ENCODE data around the gene SP2.

Gene SP2

GRCh38 chr17:47959825-47960655 lies 64.0 kb downstream of the SP2 start:
- no peaks in the 10 kb centered on the region for H3K36me3 ChIP-seq (ENCODE audit: control insufficient read depth in 1 of 2, insufficient read depth in 2 of 2, low read length in 2 of 2)
- no peaks in the 10 kb centered on the region for H3K9me3 ChIP-seq (ENCODE audit: control insufficient read depth in 1 of 2, low read length in 2 of 2)
- H3K27me3 ChIP-seq (ENCODE audit: low read depth, low read length), result no peaks in the 10 kb centered on the region
- H3K4me1 ChIP-seq (ENCODE audit: control insufficient read depth in 1 of 2, insufficient read depth in 2 of 2, low read length in 2 of 2), result peaks cover 0 to under 1% of the 10 kb centered on the region in 2 donors
- peak overlapping the region; percentile 96 for H3K27ac ChIP-seq (ENCODE audit: low read length)
- peak overlapping the region in 1 of 2 donors; percentile 37 for H3K4me3 ChIP-seq (ENCODE audit: low read depth in 1 of 2, low read length in 2 of 2)

- Histone ChIP-seq H3K4me1 (ENCODE audit: control insufficient read depth in 1 of 2, insufficient read depth in 2 of 2, low read length in 2 of 2) (peaks cover 0 to 6% of the 10 kb centered on the region in 2 donors), H3K27ac (ENCODE audit: low read length) (no peak overlapping the region), H3K36me3 (ENCODE audit: control insufficient read depth in 1 of 2, insufficient read depth in 2 of 2, low read length in 2 of 2) (no peaks in the 10 kb centered on the region), H3K27me3 (ENCODE audit: low read depth, low read length) (no peaks in the 10 kb centered on the region), H3K4me3 (ENCODE audit: low read depth in 1 of 2, low read length in 2 of 2) (no peak overlapping the region), H3K9me3 (ENCODE audit: control insufficient read depth in 1 of 2, low read length in 2 of 2) (no peaks in the 10 kb centered on the region)
Measured at GRCh38 chr17:47961406-47961805, 65.4 kb downstream of the SP2 start.

- Histone ChIP-seq H3K4me1 (ENCODE audit: control insufficient read depth in 1 of 2, insufficient read depth in 2 of 2, low read length in 2 of 2) (peaks cover 0 to 12% of the 10 kb centered on the region in 2 donors), H3K36me3 (ENCODE audit: control insufficient read depth in 1 of 2, insufficient read depth in 2 of 2, low read length in 2 of 2) (no peaks in the 10 kb centered on the region), H3K27me3 (ENCODE audit: low read depth, low read length) (no peaks in the 10 kb centered on the region), H3K4me3 (ENCODE audit: low read depth in 1 of 2, low read length in 2 of 2) (no peak overlapping the region), H3K27ac (ENCODE audit: low read length) (no peak overlapping the region), H3K9me3 (ENCODE audit: control insufficient read depth in 1 of 2, low read length in 2 of 2) (no peaks in the 10 kb centered on the region)
Measured at GRCh38 chr17:47962901-47963300, 66.9 kb downstream of the SP2 start.

- Histone ChIP-seq H3K9me3 (ENCODE audit: control insufficient read depth in 1 of 2, low read length in 2 of 2) (no peaks in the 10 kb centered on the region), H3K4me3 (ENCODE audit: low read depth in 1 of 2, low read length in 2 of 2) (no peak overlapping the region), H3K27me3 (ENCODE audit: low read depth, low read length) (no peaks in the 10 kb centered on the region), H3K27ac (ENCODE audit: low read length) (peak overlapping the region; percentile 61), H3K4me1 (ENCODE audit: control insufficient read depth in 1 of 2, insufficient read depth in 2 of 2, low read length in 2 of 2) (peaks cover 2 to 13% of the 10 kb centered on the region in 2 donors), H3K36me3 (ENCODE audit: control insufficient read depth in 1 of 2, insufficient read depth in 2 of 2, low read length in 2 of 2) (no peaks in the 10 kb centered on the region)
Measured at GRCh38 chr17:47964856-47965255, 68.8 kb downstream of the SP2 start.

GRCh38 chr17:47966079-47966519 lies 70.1 kb downstream of the SP2 start:
- H3K9me3 ChIP-seq (ENCODE audit: control insufficient read depth in 1 of 2, low read length in 2 of 2), result no peaks in the 10 kb centered on the region
- H3K4me1 ChIP-seq (ENCODE audit: control insufficient read depth in 1 of 2, insufficient read depth in 2 of 2, low read length in 2 of 2), result peaks cover 8 to 18% of the 10 kb centered on the region in 2 donors
- no peaks in the 10 kb centered on the region for H3K36me3 ChIP-seq (ENCODE audit: control insufficient read depth in 1 of 2, insufficient read depth in 2 of 2, low read length in 2 of 2)
- H3K27ac ChIP-seq (ENCODE audit: low read length), result peak overlapping the region; percentile 61
- no peak overlapping the region for H3K4me3 ChIP-seq (ENCODE audit: low read depth in 1 of 2, low read length in 2 of 2)
- H3K27me3 ChIP-seq (ENCODE audit: low read depth, low read length), result no peaks in the 10 kb centered on the region

- H3K4me3 ChIP-seq (ENCODE audit: low read depth in 1 of 2, low read length in 2 of 2), result no peak overlapping the region
- H3K9me3 ChIP-seq (ENCODE audit: control insufficient read depth in 1 of 2, low read length in 2 of 2), result no peaks in the 10 kb centered on the region
- H3K4me1 ChIP-seq (ENCODE audit: control insufficient read depth in 1 of 2, insufficient read depth in 2 of 2, low read length in 2 of 2), result peaks cover 23 to 26% of the 10 kb centered on the region in 2 donors
- no peaks in the 10 kb centered on the region for H3K36me3 ChIP-seq (ENCODE audit: control insufficient read depth in 1 of 2, insufficient read depth in 2 of 2, low read length in 2 of 2)
- H3K27ac ChIP-seq (ENCODE audit: low read length), result peak overlapping the region; percentile 47
- no peaks in the 10 kb centered on the region for H3K27me3 ChIP-seq (ENCODE audit: low read depth, low read length)
Measured at GRCh38 chr17:47967607-47968252, 71.7 kb downstream of the SP2 start.

GRCh38 chr17:47968836-47969235 lies 72.8 kb downstream of the SP2 start:
- H3K36me3 ChIP-seq (ENCODE audit: control insufficient read depth in 1 of 2, insufficient read depth in 2 of 2, low read length in 2 of 2), result peaks cover 2 to 3% of the 10 kb centered on the region in 2 donors
- H3K27ac ChIP-seq (ENCODE audit: low read length), result no peak overlapping the region
- H3K4me3 ChIP-seq (ENCODE audit: low read depth in 1 of 2, low read length in 2 of 2), result no peak overlapping the region
- H3K4me1 ChIP-seq (ENCODE audit: control insufficient read depth in 1 of 2, insufficient read depth in 2 of 2, low read length in 2 of 2), result peaks cover 24 to 26% of the 10 kb centered on the region in 2 donors
- no peaks in the 10 kb centered on the region for H3K9me3 ChIP-seq (ENCODE audit: control insufficient read depth in 1 of 2, low read length in 2 of 2)
- no peaks in the 10 kb centered on the region for H3K27me3 ChIP-seq (ENCODE audit: low read depth, low read length)

- peak overlapping the region; percentile 85 to 98 for H3K4me3 ChIP-seq (ENCODE audit: low read depth in 1 of 2, low read length in 2 of 2)
- H3K27me3 ChIP-seq (ENCODE audit: low read depth, low read length), result no peaks in the 10 kb centered on the region
- H3K9me3 ChIP-seq (ENCODE audit: control insufficient read depth in 1 of 2, low read length in 2 of 2), result no peaks in the 10 kb centered on the region
- H3K4me1 ChIP-seq (ENCODE audit: control insufficient read depth in 1 of 2, insufficient read depth in 2 of 2, low read length in 2 of 2), result peaks cover 24% of the 10 kb centered on the region in 2 donors
- peak overlapping the region; percentile 49 for H3K27ac ChIP-seq (ENCODE audit: low read length)
- H3K36me3 ChIP-seq (ENCODE audit: control insufficient read depth in 1 of 2, insufficient read depth in 2 of 2, low read length in 2 of 2), result peaks cover 9 to 16% of the 10 kb centered on the region in 2 donors
Measured at GRCh38 chr17:47969930-47970724, 74.1 kb downstream of the SP2 start.

GRCh38 chr17:47970725-47971499 lies 74.9 kb downstream of the SP2 start, which contains the start of gene CDK5RAP3:
Gene CDK5RAP3, plus strand, starts transcription at chr17:47971113. Its CDS starts 34 bp downstream, at chr17:47971147.
- Histone ChIP-seq H3K9me3 (ENCODE audit: control insufficient read depth in 1 of 2, low read length in 2 of 2) (no peaks in the 10 kb centered on the region), H3K4me3 (ENCODE audit: low read depth in 1 of 2, low read length in 2 of 2) (peak within 1 kb of the TSS; percentile 88 to 98), H3K27me3 (ENCODE audit: low read depth, low read length) (no peaks in the 10 kb centered on the region), H3K36me3 (ENCODE audit: control insufficient read depth in 1 of 2, insufficient read depth in 2 of 2, low read length in 2 of 2) (peaks cover 17 to 23% of the 10 kb centered on the region in 2 donors), H3K4me1 (ENCODE audit: control insufficient read depth in 1 of 2, insufficient read depth in 2 of 2, low read length in 2 of 2) (peaks cover 19 to 24% of the 10 kb centered on the region in 2 donors), H3K27ac (ENCODE audit: low read length) (peak within 1 kb of the TSS; percentile 69)

GRCh38 chr17:47973541-47973940 lies 77.5 kb downstream of the SP2 start:
- Histone ChIP-seq H3K4me1 (ENCODE audit: control insufficient read depth in 1 of 2, insufficient read depth in 2 of 2, low read length in 2 of 2) (peaks cover 13 to 24% of the 10 kb centered on the region in 2 donors), H3K4me3 (ENCODE audit: low read depth in 1 of 2, low read length in 2 of 2) (no peak overlapping the region), H3K27ac (ENCODE audit: low read length) (no peak overlapping the region), H3K36me3 (ENCODE audit: control insufficient read depth in 1 of 2, insufficient read depth in 2 of 2, low read length in 2 of 2) (peaks cover 22 to 43% of the 10 kb centered on the region in 2 donors), H3K9me3 (ENCODE audit: control insufficient read depth in 1 of 2, low read length in 2 of 2) (no peaks in the 10 kb centered on the region), H3K27me3 (ENCODE audit: low read depth, low read length) (no peaks in the 10 kb centered on the region)
